BE2C (cell line): ENCODE results near the gene MN1.

Experiments used
- DNase-seq: peaks from one replicate; pipeline ENCODE4 v3.0.0-alpha.2; 2020
- H3K27me3 ChIP-seq: fragments of 250-450 bp; sonication (Bioruptor Pico); 2 replicates; pipeline ENCODE4 v1.5.1; 2020; ENCODE audit warnings: mild to moderate bottlenecking
- H3K36me3 ChIP-seq: fragments of 250-450 bp; sonication (Bioruptor Pico); 2 replicates; pipeline ENCODE4 v1.5.1; 2020; ENCODE audit warnings: mild to moderate bottlenecking
- H3K4me1 ChIP-seq: fragments of 250-450 bp; sonication (Bioruptor Pico); 2 replicates; pipeline ENCODE4 v1.5.1; 2020
- H3K4me3 ChIP-seq: 2 replicates; pipeline ENCODE4 v1.5.1; 2011; ENCODE audit warnings: low read depth, low read length
- H3K9me3 ChIP-seq: fragments of 250-450 bp; sonication (Bioruptor Pico); 2 replicates; pipeline ENCODE4 v1.5.1; 2020
- TF ChIP-seq, protein P1 (sequence below): IDR thresholded peaks from 2 replicates; pipeline ENCODE4 v1.5.1; 2012; ENCODE audit warnings: mild to moderate bottlenecking, low read depth, low read length

Gene MN1

DNA sequence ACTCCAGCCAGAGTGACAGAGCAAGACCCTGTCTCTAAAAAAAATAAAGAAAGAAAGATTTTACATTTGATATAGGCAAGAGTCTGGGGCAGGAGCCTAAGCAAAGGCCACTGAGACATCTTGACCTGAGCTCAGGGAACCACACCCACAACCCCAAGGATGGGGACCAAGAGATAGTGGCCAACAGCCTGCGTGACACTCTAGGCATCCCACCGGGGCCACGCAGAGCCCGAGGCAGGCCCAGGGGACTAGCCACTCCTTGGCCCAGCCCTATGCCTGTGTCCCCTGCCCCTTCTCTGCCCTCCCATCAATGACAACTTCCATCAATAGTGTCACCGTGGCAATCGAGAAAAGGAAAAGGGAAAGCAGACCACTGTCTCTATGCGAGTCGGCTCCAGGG lies 41.1 kb downstream of the MN1 start:
- DNase-seq: no peak
- H3K4me3 ChIP-seq: no peak overlapping the region
- H3K4me1 ChIP-seq: peaks cover 6% of the 10 kb centered on the region
- H3K36me3 ChIP-seq: no peaks in the 10 kb centered on the region
- H3K27me3 ChIP-seq: no peaks in the 10 kb centered on the region
- no peaks in the 10 kb centered on the region for H3K9me3 ChIP-seq
- TF ChIP-seq, protein P1, sequence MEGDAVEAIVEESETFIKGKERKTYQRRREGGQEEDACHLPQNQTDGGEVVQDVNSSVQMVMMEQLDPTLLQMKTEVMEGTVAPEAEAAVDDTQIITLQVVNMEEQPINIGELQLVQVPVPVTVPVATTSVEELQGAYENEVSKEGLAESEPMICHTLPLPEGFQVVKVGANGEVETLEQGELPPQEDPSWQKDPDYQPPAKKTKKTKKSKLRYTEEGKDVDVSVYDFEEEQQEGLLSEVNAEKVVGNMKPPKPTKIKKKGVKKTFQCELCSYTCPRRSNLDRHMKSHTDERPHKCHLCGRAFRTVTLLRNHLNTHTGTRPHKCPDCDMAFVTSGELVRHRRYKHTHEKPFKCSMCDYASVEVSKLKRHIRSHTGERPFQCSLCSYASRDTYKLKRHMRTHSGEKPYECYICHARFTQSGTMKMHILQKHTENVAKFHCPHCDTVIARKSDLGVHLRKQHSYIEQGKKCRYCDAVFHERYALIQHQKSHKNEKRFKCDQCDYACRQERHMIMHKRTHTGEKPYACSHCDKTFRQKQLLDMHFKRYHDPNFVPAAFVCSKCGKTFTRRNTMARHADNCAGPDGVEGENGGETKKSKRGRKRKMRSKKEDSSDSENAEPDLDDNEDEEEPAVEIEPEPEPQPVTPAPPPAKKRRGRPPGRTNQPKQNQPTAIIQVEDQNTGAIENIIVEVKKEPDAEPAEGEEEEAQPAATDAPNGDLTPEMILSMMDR: no peak

GRCh38 chr22:27757928-27758525 lies 43.5 kb downstream of the MN1 start:
- Histone ChIP-seq H3K36me3 (no peaks in the 10 kb centered on the region), H3K27me3 (no peaks in the 10 kb centered on the region), H3K9me3 (no peaks in the 10 kb centered on the region), H3K4me3 (no peak overlapping the region), H3K4me1 (peaks cover 6% of the 10 kb centered on the region)
- no peak for DNase-seq
- TF ChIP-seq, protein P1: no peak

- Histone ChIP-seq H3K27me3 (no peaks in the 10 kb centered on the region), H3K4me3 (no peak overlapping the region), H3K9me3 (no peaks in the 10 kb centered on the region), H3K36me3 (no peaks in the 10 kb centered on the region), H3K4me1 (no peaks in the 10 kb centered on the region)
- TF ChIP-seq, protein P1: no peak
- no peak for DNase-seq
Measured at GRCh38 chr22:27756212-27756660, 45.3 kb downstream of the MN1 start.

DNA sequence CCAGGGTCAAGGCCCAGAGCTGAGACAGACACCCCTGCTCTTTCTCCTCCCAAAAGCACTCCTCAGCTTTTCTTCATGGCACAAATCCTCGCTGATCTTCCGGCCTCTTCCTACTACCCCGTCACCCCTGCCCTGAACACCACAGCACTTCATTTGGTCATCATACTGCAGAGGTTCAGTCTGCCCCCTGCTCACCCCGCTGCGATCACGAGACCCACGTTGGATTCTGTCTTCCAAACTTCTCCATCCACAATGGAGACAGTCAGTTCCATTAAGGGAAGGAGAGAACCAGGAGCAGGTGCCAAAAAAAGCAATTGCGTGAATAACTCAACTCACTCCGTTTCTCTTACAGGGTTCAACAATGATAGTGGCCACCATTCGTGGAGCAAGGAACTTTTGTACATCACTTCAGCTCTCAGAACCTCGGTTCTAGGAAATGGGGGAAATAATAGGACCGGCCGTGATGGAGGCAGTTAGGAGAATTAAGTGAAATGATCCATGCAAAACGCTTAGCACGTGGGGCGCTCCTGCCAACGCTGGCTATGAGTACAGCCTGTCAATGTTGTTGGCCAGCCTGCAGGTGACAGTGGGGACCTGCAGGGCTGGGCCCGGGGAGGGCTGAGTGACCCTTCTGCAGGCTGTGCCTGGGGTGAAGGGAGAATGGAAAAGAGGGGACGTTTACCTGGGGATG lies 45.9 kb downstream of the MN1 start:
- DNase-seq: no peak
- Histone ChIP-seq H3K36me3 (no peaks in the 10 kb centered on the region), H3K9me3 (no peaks in the 10 kb centered on the region), H3K4me3 (no peak overlapping the region), H3K27me3 (no peaks in the 10 kb centered on the region), H3K4me1 (no peaks in the 10 kb centered on the region)
- TF ChIP-seq, protein P1: no peak

- TF ChIP-seq, protein P1: no peak
- H3K9me3 ChIP-seq: no peaks in the 10 kb centered on the region
Measured at GRCh38 chr22:27754888-27755480, 46.6 kb downstream of the MN1 start.

More at GRCh38 chr22:27754888-27755480, 46.6 kb downstream of the MN1 start:
- no peaks in the 10 kb centered on the region for H3K36me3 ChIP-seq
- no peaks in the 10 kb centered on the region for H3K4me1 ChIP-seq
- DNase-seq: no peak
- H3K4me3 ChIP-seq: no peak overlapping the region
- H3K27me3 ChIP-seq: no peaks in the 10 kb centered on the region; the same call in 1 of the 2 replicates
